Measurements from ENCODE around the gene NPDC1. TPM values are rescaled to one million over a fixed set of nuclear protein-coding genes. Genes with fewer than 3 reads are reported as not detected.
A peak's percentile ranks its signal among the peaks of the same experiment; 100 is the strongest.

The NPDC1 gene
- total and polyA plus RNA-seq, 11 donors = 38.4 to 114 (median 55.1) TPM

DNA sequence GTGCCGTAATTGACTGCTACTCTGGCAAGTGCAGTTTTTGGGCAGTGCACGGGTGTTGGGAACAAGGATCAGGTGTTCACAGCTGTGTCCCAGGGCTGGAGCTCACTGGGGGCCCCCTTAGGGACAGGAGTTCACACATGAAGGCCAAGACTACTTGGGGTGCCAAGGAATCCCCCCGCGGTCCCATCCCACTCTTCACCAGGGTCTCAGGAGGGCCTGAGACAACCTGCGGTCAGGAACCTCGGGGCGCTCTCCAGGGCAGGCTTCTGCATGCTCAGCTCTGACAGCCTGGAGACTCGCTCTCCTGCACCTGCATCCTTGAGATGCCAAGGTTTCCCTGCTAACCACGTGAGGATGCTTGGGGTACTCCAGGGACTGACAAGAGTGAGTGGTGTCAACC, 38.5 kb upstream of the NPDC1 start:
- intact Hi-C loops (cut with DNase I) = no loop called here

DNA sequence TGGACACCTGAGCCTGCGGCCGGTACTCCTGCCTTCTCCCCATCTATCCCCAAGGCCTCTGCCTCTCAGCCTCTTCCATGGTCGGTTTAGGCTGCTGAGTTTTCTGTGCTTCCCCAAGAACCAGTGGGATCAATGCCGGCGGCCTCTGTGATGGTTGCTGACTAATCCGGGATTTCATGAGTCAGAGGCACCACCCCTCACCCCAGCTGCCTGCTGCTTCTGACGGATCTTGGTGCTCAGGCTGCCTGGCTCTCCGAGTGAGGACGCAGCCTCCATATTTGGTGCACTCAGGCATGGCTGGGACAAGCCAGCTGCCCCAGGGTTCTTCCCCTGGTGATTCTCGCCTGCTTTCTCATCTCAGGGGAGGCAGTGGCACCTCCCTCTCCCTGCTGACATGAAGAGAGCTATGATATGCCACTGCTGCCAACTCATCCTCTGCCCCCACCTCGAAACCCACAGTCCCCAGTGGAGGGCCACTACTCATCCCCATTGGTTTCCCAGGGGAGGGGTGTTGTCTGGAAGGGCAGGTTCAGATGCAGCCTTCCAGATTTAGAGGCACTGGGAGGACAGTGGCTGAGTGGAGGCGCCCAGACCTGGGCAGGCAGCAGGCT, 37.5 kb upstream of the NPDC1 start:
- Histone ChIP-seq H3K9me3 (no peaks in the 10 kb centered on the region), H3K4me1 (peaks cover 0 to 39% (median 22%) of the 10 kb centered on the region in 12 donors), H3K27ac (peak overlapping the region in 3 of 12 donors; percentile 12 to 55 (median 12)), H3K36me3 (peaks cover 0 to 48% (median 41%) of the 10 kb centered on the region in 9 donors), H3K4me3 (no peak overlapping the region), H3K27me3 (no peaks in the 10 kb centered on the region)
- ATAC-seq (no peak), DNase-seq (peak in 2 of 5 donors; percentile 62 to 73)
- 74 to 81% (median 78%) methylated on average over 6 to 12 of the region's 12 CpGs for WGBS, 4 donors
- no peak for TF ChIP-seq POLR2A (IDR thresholded peaks at IDR 0.05)
- TF ChIP-seq, protein P1, sequence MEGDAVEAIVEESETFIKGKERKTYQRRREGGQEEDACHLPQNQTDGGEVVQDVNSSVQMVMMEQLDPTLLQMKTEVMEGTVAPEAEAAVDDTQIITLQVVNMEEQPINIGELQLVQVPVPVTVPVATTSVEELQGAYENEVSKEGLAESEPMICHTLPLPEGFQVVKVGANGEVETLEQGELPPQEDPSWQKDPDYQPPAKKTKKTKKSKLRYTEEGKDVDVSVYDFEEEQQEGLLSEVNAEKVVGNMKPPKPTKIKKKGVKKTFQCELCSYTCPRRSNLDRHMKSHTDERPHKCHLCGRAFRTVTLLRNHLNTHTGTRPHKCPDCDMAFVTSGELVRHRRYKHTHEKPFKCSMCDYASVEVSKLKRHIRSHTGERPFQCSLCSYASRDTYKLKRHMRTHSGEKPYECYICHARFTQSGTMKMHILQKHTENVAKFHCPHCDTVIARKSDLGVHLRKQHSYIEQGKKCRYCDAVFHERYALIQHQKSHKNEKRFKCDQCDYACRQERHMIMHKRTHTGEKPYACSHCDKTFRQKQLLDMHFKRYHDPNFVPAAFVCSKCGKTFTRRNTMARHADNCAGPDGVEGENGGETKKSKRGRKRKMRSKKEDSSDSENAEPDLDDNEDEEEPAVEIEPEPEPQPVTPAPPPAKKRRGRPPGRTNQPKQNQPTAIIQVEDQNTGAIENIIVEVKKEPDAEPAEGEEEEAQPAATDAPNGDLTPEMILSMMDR (IDR thresholded peaks at IDR 0.05) = no peak
- intact Hi-C loops (cut with DNase I) = no loop called here

More for the DNA sequence above, 38.5 kb upstream of the NPDC1 start:
- Histone ChIP-seq H3K27ac (no peak overlapping the region), H3K27me3 (no peaks in the 10 kb centered on the region), H3K36me3 (peaks cover 0 to 42% (median 32%) of the 10 kb centered on the region in 9 donors), H3K4me1 (peaks cover 0 to 30% (median 21%) of the 10 kb centered on the region in 12 donors), H3K4me3 (no peak overlapping the region), H3K9me3 (no peaks in the 10 kb centered on the region)
- no peak for DNase-seq
- no peak for ATAC-seq
- 77 to 86% (median 80%) methylated on average over 9 of the region's 9 CpGs for WGBS, 4 donors
- no peak for TF ChIP-seq POLR2A (IDR thresholded peaks at IDR 0.05)
- TF ChIP-seq, protein P1 (IDR thresholded peaks at IDR 0.05) = no peak

DNA sequence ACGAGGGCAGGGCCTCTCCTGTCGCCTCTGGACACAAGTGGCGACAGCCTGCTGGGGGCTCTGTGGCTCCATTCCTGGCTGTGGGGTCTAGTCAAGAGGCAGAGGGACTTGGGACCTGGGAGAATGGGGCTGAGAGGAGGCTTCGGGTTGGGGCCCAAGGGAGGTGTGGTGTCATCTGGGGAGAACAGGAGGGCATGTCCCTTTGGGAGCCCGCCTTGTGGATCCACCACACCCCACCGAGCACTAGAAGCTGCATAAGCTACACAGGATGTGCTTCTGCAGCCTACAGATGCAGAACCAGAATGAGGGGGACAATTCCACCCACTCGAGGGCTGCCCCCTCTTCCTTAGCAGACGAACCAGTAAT, 36.9 kb upstream of the NPDC1 start:
- Histone ChIP-seq H3K4me1 (peaks cover 0 to 40% (median 24%) of the 10 kb centered on the region in 12 donors), H3K9me3 (no peaks in the 10 kb centered on the region), H3K27me3 (no peaks in the 10 kb centered on the region), H3K27ac (no peak overlapping the region), H3K4me3 (no peak overlapping the region), H3K36me3 (peaks cover 0 to 50% (median 40%) of the 10 kb centered on the region in 9 donors)
- intact Hi-C loops (cut with DNase I) = no loop called here
- 83 to 89% (median 87%) methylated on average over 6 to 8 of the region's 8 CpGs for WGBS, 4 donors
- DNase-seq (no peak), ATAC-seq (no peak)
- no peak for TF ChIP-seq POLR2A (IDR thresholded peaks at IDR 0.05)
- TF ChIP-seq, protein P1 (IDR thresholded peaks at IDR 0.05) = no peak

DNA sequence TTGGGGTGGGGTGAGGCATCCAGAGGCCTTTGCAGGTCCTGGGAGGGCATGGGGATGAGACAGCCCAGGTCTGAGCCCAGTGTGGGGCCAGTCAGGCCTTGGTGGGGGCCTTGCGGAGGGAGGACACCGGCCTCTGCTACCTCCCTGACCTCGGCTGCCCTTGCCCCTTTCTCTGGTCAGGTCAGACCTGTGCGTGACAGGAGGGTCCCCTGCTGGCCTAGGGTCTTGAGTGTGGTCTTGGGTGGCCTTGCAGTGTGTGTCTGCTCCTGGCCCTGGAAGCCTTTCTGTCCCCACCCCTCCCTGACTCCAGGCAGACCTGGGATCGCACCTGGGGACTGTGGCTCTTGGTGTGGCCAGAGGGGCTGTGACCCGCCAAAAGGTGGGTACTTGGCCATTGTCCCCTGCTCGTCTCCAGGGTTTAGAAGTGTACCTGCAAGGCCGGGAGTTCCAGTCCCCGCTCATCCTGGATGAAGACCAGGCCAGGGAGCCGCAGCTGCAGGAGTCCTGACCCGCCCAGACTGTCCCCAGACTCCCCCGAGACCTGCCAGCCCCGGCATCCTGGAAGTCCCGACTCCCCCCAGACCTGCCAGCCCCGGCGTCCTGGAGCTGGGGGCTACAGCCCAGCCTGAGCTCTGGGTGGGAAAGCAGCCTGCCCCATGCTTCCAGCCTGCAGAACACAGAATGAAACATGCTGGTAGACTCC, 36.4 kb upstream of the NPDC1 start:
- Histone ChIP-seq H3K9me3 (no peaks in the 10 kb centered on the region), H3K4me1 (peaks cover 0 to 37% (median 21%) of the 10 kb centered on the region in 12 donors), H3K27ac (no peak overlapping the region), H3K36me3 (peaks cover 0 to 50% (median 40%) of the 10 kb centered on the region in 9 donors), H3K4me3 (no peak overlapping the region), H3K27me3 (no peaks in the 10 kb centered on the region)
- intact Hi-C loops (cut with DNase I) = no loop called here
- DNase-seq (no peak), ATAC-seq (no peak)
- TF ChIP-seq, protein P1 (IDR thresholded peaks at IDR 0.05) = no peak
- no peak for TF ChIP-seq POLR2A (IDR thresholded peaks at IDR 0.05)
- WGBS, 4 donors = 89 to 97% (median 94%) methylated on average over 4 to 16 of the region's 16 CpGs
